HEK293 (cell line): ENCODE measurements around the gene DDAH1.

Experiments used
- CTCF ChIP-seq: fragments of 450-650 bp; formaldehyde crosslinking; IDR thresholded peaks from 2 replicates; pipeline ENCODE4 v1.5.1; 2016; ENCODE audit warnings: missing biosample characterization, missing genetic modification characterization
- HOXA7 ChIP-seq: sonication (generic); formaldehyde crosslinking; IDR thresholded peaks from 2 replicates; pipeline ENCODE4 v1.8.1; 2022; ENCODE audit warnings: missing genetic modification reagents, borderline replicate concordance
- KLF8 ChIP-seq: fragments of 450-650 bp; formaldehyde crosslinking; IDR thresholded peaks from 2 replicates; pipeline ENCODE4 v1.5.1; 2016; ENCODE audit warnings: missing biosample characterization, missing genetic modification characterization
- OVOL3 ChIP-seq: fragments of 450-650 bp; formaldehyde crosslinking; IDR thresholded peaks from 2 replicates; pipeline ENCODE4 v1.5.1; 2016; ENCODE audit warnings: missing biosample characterization, missing genetic modification characterization
- ZBTB20 ChIP-seq: fragments of 450-650 bp; formaldehyde crosslinking; IDR thresholded peaks from 2 replicates; pipeline ENCODE4 v1.5.1; 2016; ENCODE audit warnings: missing biosample characterization, missing genetic modification characterization
- ZBTB26 ChIP-seq: fragments of 450-650 bp; formaldehyde crosslinking; optimal IDR thresholded peaks from 2 replicates; pipeline ENCODE3; 2016; ENCODE audit warnings: missing biosample characterization, mild to moderate bottlenecking, missing genetic modification characterization
- ZNF146 ChIP-seq: fragments of 450-650 bp; formaldehyde crosslinking; IDR thresholded peaks from 2 replicates; pipeline ENCODE4 v1.5.1; 2016; ENCODE audit warnings: missing biosample characterization, missing genetic modification characterization
- ZSCAN30 ChIP-seq: fragments of 450-650 bp; IDR thresholded peaks from 2 replicates; pipeline ENCODE4 v1.5.1; 2018; ENCODE audit warnings: missing biosample characterization, mild to moderate bottlenecking, missing genetic modification characterization, moderate library complexity

GRCh38 chr1:85283475-85284199 is 181.3 kb downstream of the DDAH1 start:
- TF ChIP-seq CTCF (tag by site-specific recombination) (no peak), ZNF146 (tag by site-specific recombination) (no peak), OVOL3 (tag by site-specific recombination) (no peak), ZSCAN30 (tag by site-specific recombination) (no peak), ZBTB20 (tag by site-specific recombination) (no peak), KLF8 (tag by site-specific recombination) (no peak), ZBTB26 (tag by site-specific recombination) (no peak), HOXA7 (CRISPR knock-in tag) (no peak)
